CD4-positive, alpha-beta T cell treated with Interleukin-6 at 100 ng/mL for 8 hours (primary cell): Measurements from ENCODE around the gene HIVEP3.

Experiments
- DNase-seq: peaks from one replicate; pipeline ENCODE4 v3.0.0-alpha.2; 2020; ENCODE audit warnings: mixed read lengths, low spot score

The HIVEP3 gene

DNA sequence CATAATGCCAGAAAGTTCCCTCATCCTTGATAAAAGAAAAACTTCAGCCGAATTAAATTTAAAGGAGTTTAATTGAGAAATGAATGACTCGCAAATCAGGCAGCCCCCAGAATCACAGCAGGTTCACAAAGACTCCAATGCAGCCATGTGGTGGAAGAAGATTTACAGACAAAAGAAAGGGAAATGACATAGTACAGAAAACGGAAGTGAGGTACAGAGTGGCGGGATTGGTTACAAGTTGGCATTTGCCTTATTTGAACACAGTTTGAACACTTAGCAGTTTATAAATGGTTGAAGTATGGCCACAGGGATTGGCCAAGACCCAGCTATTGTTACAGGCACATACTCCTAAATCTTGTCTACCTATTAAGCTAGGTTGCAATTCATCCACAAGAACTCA lies 46.6 kb downstream of the HIVEP3 start:
- DNase-seq: no peak

DNA sequence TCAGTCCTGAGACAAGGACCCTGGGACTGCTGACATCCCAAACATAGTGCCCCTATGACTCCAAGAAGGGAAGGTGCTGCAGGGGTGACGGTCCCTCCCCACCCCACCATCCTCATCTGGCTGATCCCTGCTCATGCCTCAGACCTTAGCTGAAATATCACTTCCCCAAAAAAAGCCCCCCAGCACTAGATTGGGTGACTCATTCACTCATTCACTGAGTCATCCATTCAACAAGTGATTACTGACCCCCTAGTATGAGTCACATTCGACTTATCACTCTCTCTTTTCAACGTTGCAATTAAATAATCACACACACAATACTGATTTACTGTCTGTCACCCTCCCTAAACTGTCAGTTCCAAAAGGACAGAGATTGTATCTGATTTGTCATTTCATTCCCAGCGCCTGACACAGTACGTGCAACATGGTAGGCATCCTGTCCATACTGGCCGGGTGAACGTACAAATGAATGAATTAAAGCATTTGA lies 48.6 kb downstream of the HIVEP3 start:
- DNase-seq: no peak

DNA sequence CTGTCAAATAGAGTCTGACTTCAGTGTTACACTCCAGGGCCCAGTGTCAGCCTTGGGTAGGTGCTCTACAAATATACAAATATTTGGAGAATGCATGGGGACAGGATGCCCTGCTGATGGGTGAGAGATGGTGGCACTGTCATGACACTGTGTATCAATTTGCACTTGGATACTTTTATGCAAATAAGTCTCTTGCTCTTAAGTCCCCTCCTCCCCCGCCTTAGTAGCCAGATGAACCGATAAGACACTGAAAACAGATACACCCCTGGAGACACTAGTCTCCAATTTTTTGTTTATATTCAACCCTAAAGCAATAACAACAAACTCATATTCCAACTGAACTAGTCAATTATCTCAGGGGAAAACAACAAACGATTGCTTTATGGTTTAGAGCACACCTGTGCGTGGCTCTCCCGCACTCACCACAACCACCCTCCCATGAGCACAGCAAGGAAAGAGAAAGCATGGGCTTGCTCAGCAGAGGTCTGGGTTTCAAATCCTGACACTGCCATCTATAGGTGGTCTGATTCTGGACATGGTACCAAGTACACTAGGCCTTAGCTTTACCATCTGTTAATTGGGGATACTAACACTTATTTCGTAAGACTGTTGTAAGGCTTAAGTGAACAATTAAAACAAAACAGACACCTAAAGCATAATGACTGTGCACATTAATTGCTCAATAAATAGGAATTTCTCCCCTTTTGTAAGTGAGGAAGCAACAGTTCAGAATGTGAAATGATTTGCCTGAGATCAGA lies 50.3 kb downstream of the HIVEP3 start:
- DNase-seq: peak; percentile 23

DNA sequence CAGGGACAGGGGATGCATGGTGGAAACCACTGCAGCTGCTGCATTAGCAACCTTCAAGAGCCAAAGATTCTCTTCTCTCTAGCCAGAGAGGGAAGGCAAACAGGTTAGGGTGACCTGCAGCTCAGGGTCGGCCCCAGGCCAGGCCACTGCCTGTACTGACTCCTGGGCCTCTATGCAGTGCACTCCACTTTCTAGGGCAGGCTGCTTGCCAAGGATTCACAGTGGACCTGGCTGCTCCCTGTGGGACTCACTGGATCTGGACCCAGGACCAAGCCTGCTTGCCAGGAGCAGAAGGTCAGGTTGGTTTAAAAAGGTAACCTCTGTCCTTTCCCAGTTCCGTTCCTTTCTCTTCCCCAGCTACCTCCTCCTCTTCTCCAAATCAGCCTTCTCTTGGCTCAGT lies 52.4 kb downstream of the HIVEP3 start:
- no peak for DNase-seq

DNA sequence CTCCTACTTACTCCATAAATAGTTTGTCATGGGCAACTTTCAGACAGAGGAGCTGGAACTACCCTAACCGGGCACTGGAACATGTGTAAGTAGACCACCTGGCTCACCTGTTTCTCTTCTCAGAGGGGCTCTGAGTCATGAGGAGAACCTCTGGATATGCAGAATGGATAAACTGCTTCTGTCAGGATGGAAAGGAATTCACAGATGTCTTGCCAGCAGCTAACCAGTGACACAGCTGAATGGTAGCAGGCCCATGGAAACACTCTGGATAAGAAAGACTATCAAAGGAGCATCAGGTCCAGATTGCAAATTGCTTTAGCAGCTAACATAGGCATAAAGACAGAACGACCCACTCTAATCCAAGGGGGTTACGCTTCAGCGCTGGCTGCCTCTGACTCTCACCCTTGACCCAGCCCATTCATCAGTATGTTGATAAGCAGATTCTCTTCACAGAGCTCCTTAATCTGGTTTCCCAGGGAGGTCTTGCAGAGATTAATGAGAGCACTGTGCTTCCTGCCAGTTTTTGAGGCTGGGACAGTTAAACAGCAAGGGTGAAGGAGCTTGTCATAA lies 54.2 kb downstream of the HIVEP3 start:
- DNase-seq: no peak

DNA sequence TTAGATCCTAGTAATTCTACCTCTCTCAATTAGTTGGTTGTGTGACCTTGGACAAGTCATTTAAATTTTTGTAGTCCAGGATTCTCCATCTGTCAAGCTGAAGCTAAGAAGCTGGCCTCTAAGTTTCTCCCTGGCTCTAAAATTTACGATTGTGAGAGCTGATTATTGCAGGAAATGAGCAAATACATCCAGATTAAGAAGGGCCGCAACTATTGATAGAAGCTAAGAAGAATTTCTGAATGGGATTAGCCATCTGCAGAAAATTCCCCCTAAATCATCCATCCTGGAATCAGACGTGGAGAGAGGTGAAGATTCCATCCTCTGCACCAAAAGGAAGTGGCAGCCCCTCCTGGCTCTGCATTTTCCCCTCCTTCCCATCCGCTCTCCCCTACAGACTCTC lies 55.0 kb downstream of the HIVEP3 start:
- no peak for DNase-seq

DNA sequence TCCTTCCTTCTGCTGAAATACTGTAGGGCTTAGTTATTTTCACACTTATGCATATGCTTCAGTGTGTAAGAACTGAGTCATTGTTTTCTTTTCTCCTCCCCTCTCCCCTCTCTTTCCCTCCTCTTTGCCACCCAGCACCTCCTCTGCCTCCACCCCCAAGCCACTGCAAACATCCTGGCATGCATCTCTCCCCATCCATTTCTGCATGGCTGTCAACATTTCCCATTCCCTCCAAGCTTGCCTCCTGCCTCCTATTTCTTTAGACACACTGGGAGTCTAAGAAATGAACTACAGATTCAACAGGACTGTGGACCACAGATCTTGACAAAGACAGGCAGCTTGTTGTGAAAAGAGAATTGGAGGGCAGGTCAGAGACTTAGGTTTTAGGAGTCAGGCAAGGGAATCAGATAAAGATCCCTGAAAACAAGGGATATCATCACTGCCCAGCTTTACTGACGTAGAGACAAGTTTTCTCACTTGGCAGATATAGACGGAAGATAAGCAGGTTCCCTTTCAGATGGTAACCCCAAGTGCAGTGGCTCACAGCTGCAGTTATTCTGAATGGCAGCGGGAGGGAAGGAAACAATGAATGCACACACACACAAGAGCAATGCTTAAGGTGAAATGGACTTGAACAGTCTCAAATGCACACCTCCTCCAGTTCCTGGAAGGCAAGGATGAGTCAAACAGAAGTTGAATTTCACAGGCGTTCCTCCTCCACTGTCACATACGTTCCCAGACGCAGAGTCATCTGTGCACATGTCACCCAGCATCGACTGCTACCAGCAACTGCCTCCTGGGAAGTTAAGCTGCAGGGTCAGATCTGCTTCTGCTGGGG lies 56.1 kb downstream of the HIVEP3 start:
- DNase-seq: no peak

DNA sequence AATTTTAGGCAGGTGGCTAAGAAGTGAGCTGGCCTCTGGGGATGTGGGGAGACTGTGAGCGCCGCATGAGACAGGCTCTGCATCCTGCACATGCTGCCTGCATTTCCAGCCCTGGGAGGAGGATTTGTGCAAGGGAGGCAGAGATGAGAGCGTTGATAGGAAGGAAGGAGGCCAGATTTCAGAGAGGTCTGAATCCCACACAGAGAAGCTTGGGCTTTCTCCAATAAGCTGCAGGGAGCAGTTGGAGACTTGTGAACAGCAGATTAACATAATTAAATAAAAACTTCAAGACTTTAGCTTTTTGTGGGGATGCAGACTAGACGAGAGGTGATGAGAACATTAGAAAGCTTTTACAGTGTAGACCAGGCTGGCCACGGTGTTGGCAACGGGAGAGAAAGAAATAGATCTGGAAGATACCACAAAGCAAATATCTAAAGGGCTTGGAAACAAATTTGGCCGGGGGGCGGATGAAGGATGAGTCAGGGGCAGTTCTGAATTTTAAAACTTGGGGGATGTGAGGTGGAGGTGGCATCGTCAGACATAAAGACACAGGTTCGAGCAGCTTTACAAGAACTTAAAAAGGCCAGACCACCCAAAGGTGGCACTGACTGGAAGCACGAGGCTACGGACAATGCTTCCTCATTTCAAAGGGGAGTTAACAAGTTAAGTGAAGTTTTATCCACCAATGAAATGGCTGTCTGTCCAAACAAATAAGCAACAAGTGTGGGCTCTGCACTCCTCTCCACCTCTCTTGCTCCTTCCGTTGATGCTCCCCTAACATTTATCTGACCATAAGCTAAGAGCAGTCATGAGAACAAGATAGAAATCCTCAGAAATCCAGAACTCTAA lies 57.0 kb downstream of the HIVEP3 start:
- no peak for DNase-seq

DNA sequence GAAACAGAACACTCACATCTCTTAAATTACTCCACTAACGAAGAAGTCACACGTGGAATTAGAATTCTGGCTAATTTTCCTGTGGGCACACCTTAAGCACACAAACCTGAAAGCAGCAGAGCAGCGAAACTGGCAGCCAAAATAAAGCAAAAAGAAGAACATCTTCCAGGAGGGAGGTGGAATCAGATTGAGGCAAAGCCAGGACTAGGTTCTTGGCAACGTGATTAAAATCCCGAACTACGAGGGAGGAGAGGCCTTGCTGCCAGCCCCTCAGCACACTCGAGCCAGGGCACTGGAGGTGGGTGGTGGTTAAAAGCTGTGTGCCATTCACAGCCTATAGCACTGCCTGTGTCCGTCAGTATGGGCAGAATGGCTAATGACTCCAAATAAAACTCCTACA lies 58.0 kb downstream of the HIVEP3 start:
- no peak for DNase-seq

DNA sequence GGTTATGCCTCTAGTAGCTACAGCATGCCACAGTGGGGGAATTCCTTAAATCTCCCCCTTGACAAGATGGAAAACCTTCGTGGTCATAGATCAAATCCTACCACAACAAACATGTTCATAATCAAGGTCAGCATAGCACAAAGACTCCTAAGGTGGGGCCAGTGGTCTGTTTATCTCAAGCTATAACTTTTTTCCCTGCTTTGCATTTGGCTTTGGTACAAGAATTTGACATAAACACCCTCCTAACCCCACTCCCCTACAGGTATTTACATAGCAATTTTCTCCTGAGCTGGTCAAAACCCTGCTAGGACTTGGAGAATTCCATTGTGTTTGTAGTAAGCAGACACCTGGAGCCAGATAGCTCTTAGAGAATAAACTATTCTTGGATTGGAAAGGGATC lies 58.5 kb downstream of the HIVEP3 start:
- no peak for DNase-seq

DNA sequence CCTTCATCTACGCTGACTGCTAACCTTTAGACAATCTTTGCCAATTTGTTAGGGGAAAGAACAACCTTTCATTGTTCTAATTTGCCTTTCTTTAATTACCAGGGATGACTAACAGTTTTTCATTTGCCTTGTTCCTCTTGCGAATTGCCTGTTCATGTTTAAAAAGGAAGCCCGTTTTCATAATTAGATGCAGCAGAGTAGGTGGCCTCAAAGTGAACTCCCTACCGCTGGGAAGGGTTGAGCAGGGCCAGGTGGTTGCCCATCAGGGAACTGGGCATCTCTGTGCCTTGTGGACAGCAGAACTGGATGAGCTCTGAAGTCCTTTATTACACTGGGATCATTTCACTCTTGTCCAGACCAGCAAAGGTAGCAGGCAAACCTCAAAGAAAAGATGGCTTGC lies 59.0 kb downstream of the HIVEP3 start:
- no peak for DNase-seq

DNA sequence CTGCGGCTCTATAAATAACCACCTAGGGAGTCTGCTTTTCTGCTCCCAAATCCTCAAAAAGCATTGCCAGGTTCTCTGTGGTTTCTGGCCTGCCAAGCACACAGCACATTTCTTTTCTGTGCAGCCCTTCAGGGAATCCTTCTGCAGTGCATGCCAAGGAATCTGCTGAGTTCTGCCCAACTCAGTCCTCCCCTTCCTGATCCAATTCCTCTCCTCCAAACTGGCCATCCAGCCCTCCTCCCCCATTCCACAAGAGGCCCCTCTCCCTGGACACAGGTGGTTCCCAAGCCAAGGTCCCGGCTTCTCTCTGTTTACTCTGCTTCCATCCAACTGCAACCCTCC lies 61.8 kb downstream of the HIVEP3 start:
- no peak for DNase-seq

DNA sequence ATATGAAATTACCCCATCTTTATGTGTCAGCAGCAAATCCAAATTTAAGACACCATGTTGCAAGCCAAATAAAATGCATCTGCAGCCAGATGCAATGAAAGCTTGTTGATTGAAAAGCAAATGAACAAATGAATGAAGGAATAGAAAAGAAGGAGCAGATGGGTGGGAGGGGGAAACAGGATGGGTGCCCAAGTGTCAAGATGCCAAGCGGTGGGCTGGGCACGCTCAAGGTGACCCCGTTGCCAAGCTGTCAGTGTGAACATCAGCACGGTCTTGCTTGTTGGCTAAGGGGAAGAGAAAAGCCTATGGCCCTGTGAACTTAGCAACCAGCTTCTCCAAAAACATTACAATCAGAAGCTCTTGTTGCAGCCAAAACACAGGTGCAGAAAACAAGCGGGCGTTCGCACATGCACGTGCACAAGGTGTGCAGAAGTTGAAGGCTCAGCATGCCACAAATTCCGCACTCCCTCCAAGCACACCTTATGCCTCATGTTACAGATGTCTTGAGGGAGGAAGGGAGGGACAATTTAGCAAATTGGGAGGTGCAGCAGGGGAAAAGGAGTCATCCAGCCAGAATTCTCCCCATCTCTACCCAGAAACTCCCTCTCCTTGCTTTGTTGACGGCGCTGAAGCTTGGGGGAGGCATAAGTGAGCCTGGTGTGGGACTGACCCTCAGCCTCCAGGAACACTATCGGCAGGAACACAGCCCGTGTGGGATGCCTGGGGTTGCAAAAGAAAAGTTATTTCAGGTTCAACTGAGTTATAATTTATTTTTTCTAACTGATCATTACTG lies 62.4 kb downstream of the HIVEP3 start:
- no peak for DNase-seq

DNA sequence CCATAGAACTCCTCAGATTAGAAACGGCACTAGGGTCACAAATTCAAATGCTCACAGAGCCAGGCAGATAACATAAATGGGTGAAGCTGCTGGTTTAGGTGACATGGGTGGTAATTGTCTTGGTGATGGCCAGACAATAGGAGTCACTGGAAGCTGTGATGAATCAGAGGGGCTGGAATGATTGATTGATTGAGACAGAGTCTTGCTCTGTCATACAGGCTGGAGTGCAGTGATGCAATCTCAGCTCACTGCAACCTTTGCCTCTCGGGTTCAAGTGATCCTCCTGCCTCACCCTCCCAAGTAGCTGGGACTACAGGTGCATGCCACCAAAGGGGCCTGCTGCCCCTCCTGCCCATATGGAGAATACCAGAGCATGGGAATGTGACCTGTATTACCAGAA lies 63.0 kb downstream of the HIVEP3 start:
- no peak for DNase-seq

DNA sequence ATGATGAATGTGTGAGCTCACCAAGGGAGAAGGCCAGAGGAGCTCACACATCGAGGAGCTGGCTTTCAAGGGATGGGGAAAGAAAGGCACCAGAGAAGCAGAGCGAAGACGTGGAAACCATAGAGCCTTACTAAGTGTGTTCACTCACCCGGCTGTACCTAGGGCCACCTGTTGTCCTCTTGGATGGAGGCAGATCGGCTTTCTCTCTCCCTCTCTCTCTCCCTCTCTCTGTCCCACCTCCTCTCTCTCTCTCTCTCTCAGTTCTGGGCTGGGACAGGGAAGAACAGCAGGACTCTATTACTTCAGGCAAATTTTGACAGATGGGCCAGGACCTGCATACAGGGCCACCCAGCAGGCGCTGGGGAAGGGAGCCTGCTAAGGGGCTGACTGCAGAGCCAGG lies 64.8 kb downstream of the HIVEP3 start:
- DNase-seq: no peak

DNA sequence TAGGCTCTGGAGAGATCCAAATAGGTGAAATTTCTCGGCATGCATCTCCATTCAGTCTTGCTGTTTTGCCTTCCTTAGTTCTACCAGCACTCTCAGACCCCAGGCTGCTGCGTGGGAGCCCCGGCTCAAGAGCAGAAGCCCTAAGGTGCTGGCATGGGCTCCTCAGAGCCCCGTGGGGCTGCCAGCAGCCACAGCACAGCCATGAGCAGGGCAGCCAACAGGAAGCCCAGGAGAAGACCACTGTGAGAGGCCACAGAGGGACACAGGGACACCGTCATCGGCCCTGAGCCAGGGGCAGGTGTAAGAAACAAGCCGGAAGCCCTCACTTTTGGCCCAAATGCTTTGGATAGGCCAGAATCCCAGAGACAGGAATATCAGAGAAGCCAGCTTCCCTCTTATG lies 66.6 kb downstream of the HIVEP3 start:
- no peak for DNase-seq

DNA sequence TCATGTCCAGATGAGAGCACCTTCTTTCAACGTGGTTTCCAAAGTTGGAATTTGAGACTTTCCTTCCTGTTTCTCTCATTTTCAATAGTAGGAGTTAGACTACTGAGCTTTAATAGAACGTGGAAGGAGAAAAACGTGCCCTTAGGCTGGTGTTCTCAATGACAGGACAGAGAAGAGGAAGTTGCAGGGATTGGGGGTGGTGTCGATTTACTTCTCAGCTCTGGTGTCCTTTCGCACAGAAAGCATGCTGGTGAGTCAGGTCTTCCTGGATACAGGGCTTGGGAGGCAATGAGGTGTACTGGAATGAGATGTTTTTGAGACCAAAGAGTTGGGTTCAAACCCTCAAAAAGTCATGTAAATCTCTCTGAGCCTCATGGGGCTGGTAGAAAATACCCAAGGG lies 67.1 kb downstream of the HIVEP3 start:
- DNase-seq: no peak

DNA sequence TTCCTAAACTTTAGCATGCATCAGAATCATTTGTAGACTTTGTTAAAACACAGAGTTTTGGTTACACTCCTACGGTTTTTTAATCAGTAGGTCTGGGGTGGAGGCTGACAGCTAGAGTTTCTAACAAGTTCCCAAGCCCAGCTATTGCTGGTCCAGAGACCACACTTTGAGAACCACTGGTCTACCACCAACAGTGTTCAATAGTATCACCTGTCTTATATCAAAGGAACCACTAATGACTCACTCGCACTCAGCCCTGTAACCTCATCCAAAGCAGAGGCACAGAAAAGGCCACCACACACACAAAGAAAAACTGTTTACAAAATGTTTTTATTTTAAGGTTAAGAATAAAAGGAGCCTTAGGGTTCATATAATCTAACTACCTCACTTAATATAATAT lies 68.7 kb downstream of the HIVEP3 start:
- peak; percentile 14 for DNase-seq

DNA sequence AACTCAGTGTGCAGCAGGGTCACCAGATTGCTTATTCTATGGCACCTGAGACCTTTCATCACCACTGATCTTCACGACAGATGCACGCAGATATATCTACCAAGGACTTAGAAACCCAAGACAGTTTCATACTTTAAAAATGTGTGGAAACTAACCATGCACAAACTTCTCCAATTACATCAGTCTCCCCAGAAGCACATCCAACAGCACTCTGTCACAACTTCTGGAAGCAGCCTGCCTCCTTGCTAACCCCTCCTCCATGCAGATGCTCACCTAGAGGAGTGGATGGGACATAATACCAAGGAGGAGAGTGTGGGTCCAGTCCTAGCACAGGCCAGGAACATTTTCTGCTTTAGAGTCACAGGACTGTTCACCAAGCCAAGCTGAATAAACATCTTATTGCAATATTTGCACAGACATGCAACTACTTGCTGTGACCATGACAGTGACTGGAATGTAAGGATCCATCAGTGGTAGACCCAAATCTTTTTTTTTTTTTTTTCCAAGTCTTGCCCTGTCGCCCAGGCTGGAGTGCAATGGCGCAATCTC lies 69.4 kb downstream of the HIVEP3 start:
- DNase-seq: no peak

DNA sequence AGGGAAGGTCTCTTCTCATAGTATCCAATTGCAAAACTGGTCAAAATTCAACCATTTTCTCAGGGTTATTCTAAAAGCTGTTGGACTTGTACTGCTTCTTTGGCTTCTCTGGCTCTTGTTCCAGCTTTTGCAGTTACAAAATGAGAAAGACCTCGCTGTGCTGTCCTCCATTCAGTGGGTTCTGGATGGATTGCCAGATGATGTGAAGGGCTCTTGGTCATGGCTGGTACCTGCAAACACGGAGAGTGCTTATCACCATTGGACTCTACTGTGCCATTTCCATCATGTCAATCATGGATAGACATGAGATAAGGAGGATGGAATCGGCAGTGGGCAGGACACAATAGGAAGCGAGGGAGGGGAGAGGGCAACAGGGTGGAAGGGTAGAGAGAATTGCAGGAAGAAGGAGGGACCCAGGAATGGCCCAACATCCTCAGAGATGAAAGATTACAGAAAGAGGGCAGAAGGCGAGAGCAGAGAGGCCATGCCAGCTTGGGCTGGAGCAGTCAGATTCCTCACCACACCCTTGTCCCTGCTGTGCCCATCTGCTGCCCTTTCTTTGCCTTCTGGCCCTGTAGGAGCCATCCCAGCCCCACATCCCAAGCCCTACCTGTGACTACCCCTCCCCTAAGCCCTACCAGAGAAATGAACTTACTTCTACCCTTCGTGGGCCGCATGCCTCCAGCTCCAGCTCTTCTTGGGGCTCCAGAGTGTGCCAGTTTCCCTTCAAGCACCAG lies 70.3 kb downstream of the HIVEP3 start:
- DNase-seq: no peak
